ENCODE results near the gene SDK1.

The SDK1 gene

GRCh38 chr7:3592401-3593134 is 291.5 kb downstream of the SDK1 start:
- TF ChIP-seq CTCF (IDR thresholded peaks at IDR 0.05; ENCODE audit: low read depth, low read length, missing control alignments): no peak
- DNase-seq (ENCODE audit: extremely low read depth, low read depth): no peak
- no peak overlapping the region for H3K4me3 ChIP-seq (replicated peaks; ENCODE audit: low read depth, low read length)

- DNase-seq (ENCODE audit: extremely low read depth, low read depth): no peak
- TF ChIP-seq CTCF (IDR thresholded peaks at IDR 0.05; ENCODE audit: low read depth, low read length, missing control alignments): no peak
Measured at GRCh38 chr7:3594901-3595300, 293.8 kb downstream of the SDK1 start.

GRCh38 chr7:3598854-3599253 is 297.8 kb downstream of the SDK1 start:
- no peak overlapping the region for H3K4me3 ChIP-seq (replicated peaks; ENCODE audit: low read depth, low read length)
- no peak for TF ChIP-seq CTCF (IDR thresholded peaks at IDR 0.05; ENCODE audit: low read depth, low read length, missing control alignments)
- DNase-seq (ENCODE audit: extremely low read depth, low read depth): no peak

More at GRCh38 chr7:3594901-3595300, 293.8 kb downstream of the SDK1 start:
- no peak overlapping the region for H3K4me3 ChIP-seq (replicated peaks; ENCODE audit: low read depth, low read length)

GRCh38 chr7:3605222-3605621 is 304.2 kb downstream of the SDK1 start:
- TF ChIP-seq CTCF (IDR thresholded peaks at IDR 0.05; ENCODE audit: low read depth, low read length, missing control alignments): no peak
- H3K4me3 ChIP-seq (replicated peaks; ENCODE audit: low read depth, low read length): no peak overlapping the region
- DNase-seq (ENCODE audit: extremely low read depth, low read depth): no peak

- no peak overlapping the region for H3K4me3 ChIP-seq (replicated peaks; ENCODE audit: low read depth, low read length)
- no peak for DNase-seq (ENCODE audit: extremely low read depth, low read depth)
- TF ChIP-seq CTCF (IDR thresholded peaks at IDR 0.05; ENCODE audit: low read depth, low read length, missing control alignments): no peak
Measured at GRCh38 chr7:3606436-3606835, 305.4 kb downstream of the SDK1 start.

- TF ChIP-seq CTCF (IDR thresholded peaks at IDR 0.05; ENCODE audit: low read depth, low read length, missing control alignments): no peak
- no peak overlapping the region for H3K4me3 ChIP-seq (replicated peaks; ENCODE audit: low read depth, low read length)
- DNase-seq (ENCODE audit: extremely low read depth, low read depth): no peak
Measured at GRCh38 chr7:3607847-3608246, 306.8 kb downstream of the SDK1 start.

GRCh38 chr7:3616306-3616705 is 315.3 kb downstream of the SDK1 start:
- TF ChIP-seq CTCF (IDR thresholded peaks at IDR 0.05; ENCODE audit: low read depth, low read length, missing control alignments): no peak
- no peak overlapping the region for H3K4me3 ChIP-seq (replicated peaks; ENCODE audit: low read depth, low read length)

More at GRCh38 chr7:3616306-3616705, 315.3 kb downstream of the SDK1 start:
- DNase-seq (ENCODE audit: extremely low read depth, low read depth): no peak
